Hepatocyte (in vitro differentiated cells): Measurements from ENCODE around the gene FBRSL1. TPM values are rescaled to one million over a fixed set of nuclear protein-coding genes. Genes with fewer than 3 reads are reported as not detected.

Experiments used
- DNase-seq: peaks from one replicate; pipeline ENCODE4 v3.0.0-alpha.2; 2016; ENCODE audit warnings: low spot score
- H2AFZ ChIP-seq: fragments of 200-600 bp; sonication (generic); 2 replicates; pipeline ENCODE4 v1.6.0; 2016; ENCODE audit warnings: antibody characterized with exemption, mild to moderate bottlenecking
- H3K27ac ChIP-seq: fragments of 200-600 bp; sonication (generic); 2 replicates; pipeline ENCODE4 v1.5.1; 2016; ENCODE audit warnings: mild to moderate bottlenecking
- H3K27me3 ChIP-seq: fragments of 200-600 bp; sonication (generic); 2 replicates; pipeline ENCODE4 v1.6.1; 2016
- H3K36me3 ChIP-seq: fragments of 200-600 bp; sonication (generic); replicated peaks from 2 replicates; pipeline ENCODE4 v1.5.1; 2016; ENCODE audit warnings: low read depth; ENCODE audit not compliant: insufficient read depth
- H3K4me1 ChIP-seq: fragments of 200-600 bp; sonication (generic); 2 replicates; pipeline ENCODE4 v1.5.1; 2016; ENCODE audit warnings: mild to moderate bottlenecking, moderate library complexity; ENCODE audit not compliant: insufficient read depth
- H3K4me2 ChIP-seq: fragments of 200-600 bp; sonication (generic); 2 replicates; pipeline ENCODE4 v1.6.0; 2016
- H3K4me3 ChIP-seq: fragments of 200-600 bp; sonication (generic); 2 replicates; pipeline ENCODE4 v1.5.1; 2016; ENCODE audit warnings: mild to moderate bottlenecking
- H3K79me2 ChIP-seq: fragments of 200-600 bp; sonication (generic); 2 replicates; pipeline ENCODE4 v1.6.0; 2017; ENCODE audit warnings: mild to moderate bottlenecking
- H3K9me2 ChIP-seq: fragments of 200-600 bp; sonication (generic); replicated peaks from 2 replicates; pipeline ENCODE4 v1.6.0; 2017; ENCODE audit warnings: mild to moderate bottlenecking; ENCODE audit not compliant: insufficient read depth
- H3K9me3 ChIP-seq: fragments of 200-600 bp; sonication (generic); 2 replicates; pipeline ENCODE4 v1.5.1; 2016; ENCODE audit warnings: low read depth, mild to moderate bottlenecking
- H4K20me1 ChIP-seq: fragments of 200-600 bp; sonication (generic); 2 replicates; pipeline ENCODE4 v1.6.0; 2016; ENCODE audit warnings: mild to moderate bottlenecking; ENCODE audit not compliant: insufficient read depth, poor library complexity, severe bottlenecking
- EZH2 ChIP-seq: fragments of 200-600 bp; sonication (generic); IDR thresholded peaks from 2 replicates; pipeline ENCODE4 v1.6.1; 2016; ENCODE audit warnings: antibody characterized with exemption, mild to moderate bottlenecking, borderline replicate concordance
- EZH2phosphoT487 ChIP-seq: fragments of 200-600 bp; sonication (generic); IDR thresholded peaks from one replicate; pipeline ENCODE4 v1.6.1; 2018; ENCODE audit warnings: antibody characterized with exemption, mild to moderate bottlenecking, low read depth, moderate library complexity; ENCODE audit not compliant: unreplicated experiment, severe bottlenecking
- WGBS: methylation state at CpG from one replicate; pipeline ENCODE4 v1.1.6; 2016; ENCODE audit warnings: low lambda C conversion rate; ENCODE audit errors: missing lambda C conversion rate; 5-methylcytosine and 5-hydroxymethylcytosine counted together
- polyA plus RNA-seq: library from polyadenylated mRNA; unstranded; fragments of >200 nt; fragmentation: Nextera tagmentation; extraction: Ambion mirVana; gene quantifications from 2 replicates; pipeline ENCODE4 v1.2.1, GENCODE V29; 2016
- total RNA-seq: library from RNA; depleted of rRNA; stranded (reverse); fragments of >200 nt; gene quantifications from 2 replicates; pipeline ENCODE4 v1.2.3, GENCODE V29; 2014
- TF ChIP-seq, protein P1 (sequence below): fragments of 200-600 bp; sonication (generic); IDR thresholded peaks from 2 replicates; pipeline ENCODE4 v1.5.1; 2016; ENCODE audit warnings: antibody characterized with exemption, mild to moderate bottlenecking; ENCODE audit not compliant: poor library complexity

Gene FBRSL1
- total and polyA plus RNA-seq, 2 experiments from 2014 or later = 18.5 to 61.1 TPM

DNA sequence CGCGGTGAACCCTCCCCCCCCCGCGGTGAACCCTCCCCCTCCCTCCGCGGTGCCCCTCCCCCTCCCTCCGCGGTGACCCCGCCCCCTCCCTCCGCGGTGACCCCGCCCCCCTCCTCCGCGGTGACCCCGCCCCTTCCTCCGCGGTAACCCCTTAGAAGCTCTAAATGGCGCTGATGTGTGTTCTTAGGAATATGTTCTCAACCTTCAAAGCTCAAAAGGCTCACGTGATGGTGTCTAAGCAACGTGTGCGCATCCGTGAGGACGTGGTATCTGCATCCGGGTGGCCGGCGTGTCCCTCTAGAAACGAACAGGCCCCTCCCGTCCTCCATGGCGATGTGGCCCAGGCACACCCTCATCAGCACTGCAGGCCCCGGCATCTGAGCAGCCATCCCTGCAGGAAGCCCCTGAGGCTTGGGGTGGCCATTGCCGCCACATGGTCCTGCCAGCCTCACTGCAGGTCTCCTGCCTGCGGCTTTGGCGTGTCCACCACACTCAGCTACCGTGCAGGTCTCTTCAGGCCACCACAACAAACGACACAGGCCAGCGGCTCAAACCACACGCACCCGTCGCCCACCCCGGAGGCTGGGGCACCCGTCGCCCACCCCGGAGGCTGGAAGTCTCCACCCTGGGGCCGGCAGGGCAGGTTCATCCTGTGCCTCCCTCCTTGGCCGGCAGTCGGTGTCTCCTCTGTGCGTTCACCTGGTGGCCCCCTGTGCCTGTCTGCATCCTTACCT lies 14.5 kb upstream of the FBRSL1 start:
- H3K36me3 ChIP-seq = no peaks in the 10 kb centered on the region
- no peaks in the 10 kb centered on the region for H3K9me3 ChIP-seq
- DNase-seq = no peak
- H2AFZ ChIP-seq = no peak overlapping the region
- no peaks in the 10 kb centered on the region for H3K9me2 ChIP-seq
- no peaks in the 10 kb centered on the region for H3K79me2 ChIP-seq
- H3K27ac ChIP-seq = no peak overlapping the region
- no peaks in the 10 kb centered on the region for H3K27me3 ChIP-seq
- 94% methylated on average over 24 of the region's 47 CpGs for whole genome bisulfite sequencing
- no peaks in the 10 kb centered on the region for H3K4me1 ChIP-seq
- no peak overlapping the region for H3K4me2 ChIP-seq
- no peaks in the 10 kb centered on the region for H4K20me1 ChIP-seq
- TF ChIP-seq, protein P1, sequence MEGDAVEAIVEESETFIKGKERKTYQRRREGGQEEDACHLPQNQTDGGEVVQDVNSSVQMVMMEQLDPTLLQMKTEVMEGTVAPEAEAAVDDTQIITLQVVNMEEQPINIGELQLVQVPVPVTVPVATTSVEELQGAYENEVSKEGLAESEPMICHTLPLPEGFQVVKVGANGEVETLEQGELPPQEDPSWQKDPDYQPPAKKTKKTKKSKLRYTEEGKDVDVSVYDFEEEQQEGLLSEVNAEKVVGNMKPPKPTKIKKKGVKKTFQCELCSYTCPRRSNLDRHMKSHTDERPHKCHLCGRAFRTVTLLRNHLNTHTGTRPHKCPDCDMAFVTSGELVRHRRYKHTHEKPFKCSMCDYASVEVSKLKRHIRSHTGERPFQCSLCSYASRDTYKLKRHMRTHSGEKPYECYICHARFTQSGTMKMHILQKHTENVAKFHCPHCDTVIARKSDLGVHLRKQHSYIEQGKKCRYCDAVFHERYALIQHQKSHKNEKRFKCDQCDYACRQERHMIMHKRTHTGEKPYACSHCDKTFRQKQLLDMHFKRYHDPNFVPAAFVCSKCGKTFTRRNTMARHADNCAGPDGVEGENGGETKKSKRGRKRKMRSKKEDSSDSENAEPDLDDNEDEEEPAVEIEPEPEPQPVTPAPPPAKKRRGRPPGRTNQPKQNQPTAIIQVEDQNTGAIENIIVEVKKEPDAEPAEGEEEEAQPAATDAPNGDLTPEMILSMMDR = no peak
- no peak for TF ChIP-seq EZH2phosphoT487
- TF ChIP-seq EZH2 = no peak
- H3K4me3 ChIP-seq = no peak overlapping the region

DNA sequence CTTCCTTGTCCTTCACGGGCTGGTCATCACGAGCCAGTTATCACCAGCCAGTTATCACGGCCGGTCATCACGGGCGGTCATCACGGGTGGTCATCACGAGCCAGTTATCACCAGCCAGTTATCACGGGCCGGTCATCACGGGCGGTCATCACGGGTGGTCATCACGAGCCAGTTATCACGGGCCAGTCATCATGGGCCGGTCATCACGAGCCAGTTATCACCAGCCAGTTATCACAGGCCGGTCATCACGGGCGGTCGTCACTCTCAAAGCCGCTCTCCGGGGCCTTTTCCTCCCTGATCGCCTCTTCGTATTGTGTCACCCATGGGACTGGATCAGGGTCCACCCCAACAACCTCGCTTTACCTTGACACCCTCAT lies 13.9 kb upstream of the FBRSL1 start:
- Histone ChIP-seq H3K9me2 (no peaks in the 10 kb centered on the region), H4K20me1 (no peaks in the 10 kb centered on the region), H3K9me3 (no peaks in the 10 kb centered on the region), H3K4me1 (no peaks in the 10 kb centered on the region), H3K79me2 (no peaks in the 10 kb centered on the region), H3K4me3 (no peak overlapping the region), H2AFZ (no peak overlapping the region), H3K36me3 (no peaks in the 10 kb centered on the region), H3K27me3 (peaks cover under 1% of the 10 kb centered on the region), H3K27ac (no peak overlapping the region), H3K4me2 (no peak overlapping the region)
- TF ChIP-seq, protein P1 = no peak
- no peak for TF ChIP-seq EZH2phosphoT487
- no peak for DNase-seq
- 90% methylated on average over 21 of the region's 26 CpGs for WGBS

DNA sequence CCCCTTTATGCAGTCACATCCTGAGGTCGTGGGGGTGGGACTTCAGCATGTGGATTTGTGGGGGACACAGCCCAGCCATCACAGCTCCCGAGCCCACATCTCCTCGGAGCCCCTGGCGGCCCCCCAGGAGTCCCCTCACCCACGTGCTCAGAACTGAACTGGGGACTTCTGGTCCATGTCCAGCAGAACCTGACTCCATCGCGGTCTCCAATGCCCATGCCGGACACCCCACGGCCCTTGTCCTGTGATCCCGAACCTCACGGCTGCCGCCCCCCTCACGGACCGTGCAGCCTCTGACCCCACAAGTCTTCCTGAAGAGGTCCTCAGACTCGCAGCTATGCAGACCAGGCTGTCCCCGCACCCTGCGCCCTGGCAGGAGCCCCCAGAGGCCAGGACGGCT lies 13.5 kb upstream of the FBRSL1 start:
- Histone ChIP-seq H3K4me3 (no peak overlapping the region), H3K27me3 (peaks cover 4% of the 10 kb centered on the region), H4K20me1 (no peaks in the 10 kb centered on the region), H3K27ac (no peak overlapping the region), H3K9me2 (no peaks in the 10 kb centered on the region), H3K4me2 (no peak overlapping the region), H3K79me2 (no peaks in the 10 kb centered on the region), H2AFZ (no peak overlapping the region), H3K4me1 (no peaks in the 10 kb centered on the region), H3K9me3 (no peaks in the 10 kb centered on the region), H3K36me3 (no peaks in the 10 kb centered on the region)
- no peak for DNase-seq
- 92% methylated on average over 18 of the region's 18 CpGs for WGBS
- TF ChIP-seq EZH2 (no peak), EZH2phosphoT487 (no peak)
- TF ChIP-seq, protein P1 = no peak
